Measurements from ENCODE around the gene CEND1.
A peak's percentile ranks its signal among the peaks of the same experiment; 100 is the strongest.

Gene CEND1

DNA sequence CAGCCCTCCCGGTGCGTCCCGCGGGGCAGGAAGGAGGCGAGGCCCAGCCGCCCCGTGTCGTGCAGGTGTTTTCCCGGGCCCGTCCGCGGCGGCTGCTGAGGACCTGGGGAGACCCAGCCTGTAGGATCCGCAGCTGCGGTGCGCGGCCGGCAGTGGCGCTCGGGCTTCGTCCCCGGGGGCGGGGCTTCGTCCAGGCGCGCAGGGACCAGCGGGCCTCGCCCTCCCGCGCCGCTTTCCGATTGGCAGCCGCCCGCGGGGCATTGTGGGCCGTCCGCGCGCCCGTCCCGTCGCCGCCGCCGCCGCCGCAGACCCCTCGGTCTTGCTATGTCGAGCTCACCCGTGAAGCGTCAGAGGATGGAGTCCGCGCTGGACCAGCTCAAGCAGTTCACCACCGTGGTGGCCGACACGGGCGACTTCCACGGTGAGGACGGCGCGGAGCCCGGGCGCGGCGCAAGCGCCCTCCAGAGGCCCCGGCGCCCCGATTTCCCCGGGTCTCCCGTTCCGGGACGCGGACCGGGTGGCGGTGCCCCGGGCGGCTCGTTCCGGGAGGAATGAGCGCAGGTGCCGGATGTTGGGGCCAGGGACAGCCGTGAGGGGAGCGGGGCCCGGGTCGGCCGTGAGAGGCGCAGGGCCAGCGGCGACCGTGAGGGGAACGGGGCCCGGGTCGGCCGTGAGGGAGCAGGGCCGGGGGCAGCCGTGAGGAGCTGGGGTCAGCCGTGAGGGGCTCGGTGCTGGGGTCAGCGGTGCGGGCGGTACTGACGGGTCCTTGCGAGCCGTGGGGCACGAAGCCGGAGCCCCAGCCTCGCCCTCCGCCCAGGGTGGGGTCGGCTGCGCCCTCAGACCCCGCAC, 42.5 kb downstream of the CEND1 start, which contains the start of gene TALDO1:
TSS of gene TALDO1 (plus strand) at position 307 of the 849 bp plus-strand sequence. CDS start at position 325, 18 bp downstream.
- Histone ChIP-seq H3K79me2 (ENCODE audit: low read length) (peaks cover 50% of the 10 kb centered on the region), H3K27ac (ENCODE audit: low read length) (peak within 1 kb of the TSS; percentile 81), H3F3A (ENCODE audit: insufficient read depth, low read length) (peaks cover 13% of the 10 kb centered on the region), H3K27me3 (replicated peaks; ENCODE audit: insufficient read depth, low read length) (no peaks in the 10 kb centered on the region), H3K4me1 (ENCODE audit: low read length) (no peaks in the 10 kb centered on the region), H3K4me2 (ENCODE audit: low read depth, low read length) (peak within 1 kb of the TSS; percentile 100), H4K20me1 (ENCODE audit: insufficient read depth, low read length) (no peaks in the 10 kb centered on the region), H3K36me3 (replicated peaks; ENCODE audit: insufficient read depth, low read length) (no peaks in the 10 kb centered on the region), H3K4me3 (ENCODE audit: low read length) (peak within 1 kb of the TSS; percentile 75), H3K9me2 (replicated peaks; ENCODE audit: insufficient read depth, low read length) (no peaks in the 10 kb centered on the region), H2AFZ (ENCODE audit: low read length) (peak within 1 kb of the TSS; percentile 96), H3K9ac (ENCODE audit: low read length) (peak within 1 kb of the TSS; percentile 91), H3K9me3 (replicated peaks; ENCODE audit: insufficient read depth, low read length) (no peaks in the 10 kb centered on the region)
- peak; percentile 95 for DNase-seq
- TF ChIP-seq EZH2 (optimal IDR thresholded peaks at IDR 0.05; ENCODE audit: low read depth, low read length) (no peak), EZH2phosphoT487 (IDR thresholded peaks at IDR 0.05; ENCODE audit: low read length) (no peak)
- TF ChIP-seq, protein P1, sequence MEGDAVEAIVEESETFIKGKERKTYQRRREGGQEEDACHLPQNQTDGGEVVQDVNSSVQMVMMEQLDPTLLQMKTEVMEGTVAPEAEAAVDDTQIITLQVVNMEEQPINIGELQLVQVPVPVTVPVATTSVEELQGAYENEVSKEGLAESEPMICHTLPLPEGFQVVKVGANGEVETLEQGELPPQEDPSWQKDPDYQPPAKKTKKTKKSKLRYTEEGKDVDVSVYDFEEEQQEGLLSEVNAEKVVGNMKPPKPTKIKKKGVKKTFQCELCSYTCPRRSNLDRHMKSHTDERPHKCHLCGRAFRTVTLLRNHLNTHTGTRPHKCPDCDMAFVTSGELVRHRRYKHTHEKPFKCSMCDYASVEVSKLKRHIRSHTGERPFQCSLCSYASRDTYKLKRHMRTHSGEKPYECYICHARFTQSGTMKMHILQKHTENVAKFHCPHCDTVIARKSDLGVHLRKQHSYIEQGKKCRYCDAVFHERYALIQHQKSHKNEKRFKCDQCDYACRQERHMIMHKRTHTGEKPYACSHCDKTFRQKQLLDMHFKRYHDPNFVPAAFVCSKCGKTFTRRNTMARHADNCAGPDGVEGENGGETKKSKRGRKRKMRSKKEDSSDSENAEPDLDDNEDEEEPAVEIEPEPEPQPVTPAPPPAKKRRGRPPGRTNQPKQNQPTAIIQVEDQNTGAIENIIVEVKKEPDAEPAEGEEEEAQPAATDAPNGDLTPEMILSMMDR (IDR thresholded peaks at IDR 0.05; ENCODE audit: low read length) = no peak

DNA sequence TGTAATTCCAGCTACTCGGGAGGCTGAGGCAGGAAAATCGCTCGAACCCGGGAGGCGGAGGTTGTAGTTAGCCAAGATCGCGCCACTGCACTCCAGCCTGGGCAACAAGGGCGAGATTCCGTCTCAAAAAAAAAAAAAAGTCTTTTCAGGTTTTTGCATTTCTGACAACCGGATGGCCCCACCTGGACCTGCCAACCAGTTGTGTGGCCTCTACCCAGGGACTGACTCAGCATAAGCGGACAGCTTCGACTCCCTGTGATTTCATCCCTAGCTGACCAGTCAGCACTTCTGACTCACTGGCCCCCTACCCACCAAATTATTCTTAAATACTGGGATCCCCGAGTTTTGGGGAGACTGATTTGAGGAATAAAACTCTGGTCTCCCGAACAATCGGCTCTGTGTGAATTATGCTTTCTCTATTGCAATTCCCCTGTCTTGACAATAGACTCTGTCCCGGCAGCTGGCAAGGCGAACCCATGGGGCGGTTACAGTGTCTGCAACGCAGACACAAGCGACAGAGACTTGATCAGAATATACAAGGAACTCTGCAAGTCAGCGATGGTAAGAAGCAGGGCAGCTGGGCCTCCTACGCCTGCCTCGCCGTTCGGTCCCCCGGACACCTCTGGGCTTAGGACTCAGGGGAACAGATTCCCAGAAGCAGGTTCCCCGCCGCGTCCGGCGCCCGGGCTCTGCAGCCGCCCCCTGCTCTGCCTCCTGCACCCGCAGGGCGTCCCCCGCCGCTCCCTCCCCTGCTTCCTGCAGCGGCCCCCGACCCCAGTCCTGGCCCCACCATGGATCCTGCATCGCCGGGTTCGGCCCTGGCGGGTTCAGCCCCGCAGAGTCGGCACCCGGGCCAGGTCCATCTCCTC, 43.4 kb downstream of the CEND1 start:
- Histone ChIP-seq H3K27me3 (replicated peaks; ENCODE audit: insufficient read depth, low read length) (no peaks in the 10 kb centered on the region), H3K9ac (ENCODE audit: low read length) (peak overlapping the region; percentile 82), H3K36me3 (replicated peaks; ENCODE audit: insufficient read depth, low read length) (no peaks in the 10 kb centered on the region), H3K4me2 (ENCODE audit: low read depth, low read length) (peak overlapping the region; percentile 100), H4K20me1 (ENCODE audit: insufficient read depth, low read length) (no peaks in the 10 kb centered on the region), H3K9me3 (replicated peaks; ENCODE audit: insufficient read depth, low read length) (no peaks in the 10 kb centered on the region), H3K4me3 (ENCODE audit: low read length) (peak overlapping the region; percentile 75), H2AFZ (ENCODE audit: low read length) (peak overlapping the region; percentile 96), H3F3A (ENCODE audit: insufficient read depth, low read length) (peaks cover 13% of the 10 kb centered on the region), H3K79me2 (ENCODE audit: low read length) (peaks cover 42% of the 10 kb centered on the region), H3K27ac (ENCODE audit: low read length) (peak overlapping the region; percentile 81), H3K9me2 (replicated peaks; ENCODE audit: insufficient read depth, low read length) (no peaks in the 10 kb centered on the region), H3K4me1 (ENCODE audit: low read length) (no peaks in the 10 kb centered on the region)
- TF ChIP-seq EZH2phosphoT487 (IDR thresholded peaks at IDR 0.05; ENCODE audit: low read length) = no peak
- TF ChIP-seq EZH2 (optimal IDR thresholded peaks at IDR 0.05; ENCODE audit: low read depth, low read length) = no peak
- TF ChIP-seq, protein P1 (IDR thresholded peaks at IDR 0.05; ENCODE audit: low read length) = no peak
- DNase-seq = peak; percentile 70

DNA sequence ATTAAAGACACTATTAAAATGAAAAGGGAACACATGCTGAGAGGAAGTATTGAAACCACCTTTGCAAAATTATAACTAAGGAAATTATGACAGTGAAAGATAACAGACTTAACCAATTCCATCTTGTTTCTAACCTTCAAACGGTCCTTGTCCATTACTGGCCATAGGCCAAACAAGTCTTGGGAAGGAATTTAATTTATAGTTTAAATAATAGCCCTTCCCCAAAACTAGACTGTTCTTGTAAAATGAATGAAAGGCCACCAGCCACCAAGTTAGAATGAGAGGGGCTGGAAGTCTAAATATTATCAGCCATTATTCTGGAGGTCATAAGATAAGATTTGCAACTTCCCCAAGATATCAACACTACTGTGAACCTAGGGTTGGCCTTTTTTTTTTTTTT, 44.5 kb downstream of the CEND1 start:
- Histone ChIP-seq H3K4me3 (ENCODE audit: low read length) (no peak overlapping the region), H3K4me1 (ENCODE audit: low read length) (no peaks in the 10 kb centered on the region), H3K27ac (ENCODE audit: low read length) (no peak overlapping the region), H3K9me2 (replicated peaks; ENCODE audit: insufficient read depth, low read length) (no peaks in the 10 kb centered on the region), H3F3A (ENCODE audit: insufficient read depth, low read length) (peaks cover 13% of the 10 kb centered on the region), H3K9me3 (replicated peaks; ENCODE audit: insufficient read depth, low read length) (no peaks in the 10 kb centered on the region), H3K79me2 (ENCODE audit: low read length) (peaks cover 32% of the 10 kb centered on the region), H3K4me2 (ENCODE audit: low read depth, low read length) (no peak overlapping the region), H4K20me1 (ENCODE audit: insufficient read depth, low read length) (no peaks in the 10 kb centered on the region), H2AFZ (ENCODE audit: low read length) (no peak overlapping the region), H3K9ac (ENCODE audit: low read length) (no peak overlapping the region), H3K27me3 (replicated peaks; ENCODE audit: insufficient read depth, low read length) (no peaks in the 10 kb centered on the region), H3K36me3 (replicated peaks; ENCODE audit: insufficient read depth, low read length) (no peaks in the 10 kb centered on the region)
- DNase-seq = no peak
- TF ChIP-seq EZH2phosphoT487 (IDR thresholded peaks at IDR 0.05; ENCODE audit: low read length) = no peak
- no peak for TF ChIP-seq EZH2 (optimal IDR thresholded peaks at IDR 0.05; ENCODE audit: low read depth, low read length)
- TF ChIP-seq, protein P1 (IDR thresholded peaks at IDR 0.05; ENCODE audit: low read length) = no peak

Measured in MM.1S (cell line).